Measurements from ENCODE around the gene GNAL.

DNA sequence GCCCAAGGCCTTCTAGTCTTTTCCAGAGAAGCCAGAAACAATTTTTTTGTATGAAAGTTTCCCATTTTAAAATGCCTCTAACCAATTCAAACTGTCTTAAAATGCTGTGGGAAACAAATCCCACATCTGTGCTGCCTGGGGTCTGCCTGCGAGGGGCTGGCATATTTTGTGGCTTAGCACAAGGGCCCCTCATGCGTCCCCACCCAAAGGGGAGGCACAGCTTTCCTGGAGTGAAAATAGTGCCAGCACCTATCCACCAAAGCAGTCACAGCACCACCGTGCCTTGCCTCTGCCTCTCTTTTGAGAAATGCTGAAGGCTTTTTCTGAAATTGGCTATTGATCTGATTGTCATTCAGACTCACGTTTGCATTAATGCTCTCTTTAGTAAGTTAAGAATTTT, 22.2 kb upstream of the GNAL start:
- TF ChIP-seq, protein P1, sequence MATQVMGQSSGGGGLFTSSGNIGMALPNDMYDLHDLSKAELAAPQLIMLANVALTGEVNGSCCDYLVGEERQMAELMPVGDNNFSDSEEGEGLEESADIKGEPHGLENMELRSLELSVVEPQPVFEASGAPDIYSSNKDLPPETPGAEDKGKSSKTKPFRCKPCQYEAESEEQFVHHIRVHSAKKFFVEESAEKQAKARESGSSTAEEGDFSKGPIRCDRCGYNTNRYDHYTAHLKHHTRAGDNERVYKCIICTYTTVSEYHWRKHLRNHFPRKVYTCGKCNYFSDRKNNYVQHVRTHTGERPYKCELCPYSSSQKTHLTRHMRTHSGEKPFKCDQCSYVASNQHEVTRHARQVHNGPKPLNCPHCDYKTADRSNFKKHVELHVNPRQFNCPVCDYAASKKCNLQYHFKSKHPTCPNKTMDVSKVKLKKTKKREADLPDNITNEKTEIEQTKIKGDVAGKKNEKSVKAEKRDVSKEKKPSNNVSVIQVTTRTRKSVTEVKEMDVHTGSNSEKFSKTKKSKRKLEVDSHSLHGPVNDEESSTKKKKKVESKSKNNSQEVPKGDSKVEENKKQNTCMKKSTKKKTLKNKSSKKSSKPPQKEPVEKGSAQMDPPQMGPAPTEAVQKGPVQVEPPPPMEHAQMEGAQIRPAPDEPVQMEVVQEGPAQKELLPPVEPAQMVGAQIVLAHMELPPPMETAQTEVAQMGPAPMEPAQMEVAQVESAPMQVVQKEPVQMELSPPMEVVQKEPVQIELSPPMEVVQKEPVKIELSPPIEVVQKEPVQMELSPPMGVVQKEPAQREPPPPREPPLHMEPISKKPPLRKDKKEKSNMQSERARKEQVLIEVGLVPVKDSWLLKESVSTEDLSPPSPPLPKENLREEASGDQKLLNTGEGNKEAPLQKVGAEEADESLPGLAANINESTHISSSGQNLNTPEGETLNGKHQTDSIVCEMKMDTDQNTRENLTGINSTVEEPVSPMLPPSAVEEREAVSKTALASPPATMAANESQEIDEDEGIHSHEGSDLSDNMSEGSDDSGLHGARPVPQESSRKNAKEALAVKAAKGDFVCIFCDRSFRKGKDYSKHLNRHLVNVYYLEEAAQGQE (IDR thresholded peaks at IDR 0.05; ENCODE audit: insufficient read depth in 1 of 2, low read depth in 2 of 2, low read length in 1 of 2), result no peak
- TF ChIP-seq, protein P2, sequence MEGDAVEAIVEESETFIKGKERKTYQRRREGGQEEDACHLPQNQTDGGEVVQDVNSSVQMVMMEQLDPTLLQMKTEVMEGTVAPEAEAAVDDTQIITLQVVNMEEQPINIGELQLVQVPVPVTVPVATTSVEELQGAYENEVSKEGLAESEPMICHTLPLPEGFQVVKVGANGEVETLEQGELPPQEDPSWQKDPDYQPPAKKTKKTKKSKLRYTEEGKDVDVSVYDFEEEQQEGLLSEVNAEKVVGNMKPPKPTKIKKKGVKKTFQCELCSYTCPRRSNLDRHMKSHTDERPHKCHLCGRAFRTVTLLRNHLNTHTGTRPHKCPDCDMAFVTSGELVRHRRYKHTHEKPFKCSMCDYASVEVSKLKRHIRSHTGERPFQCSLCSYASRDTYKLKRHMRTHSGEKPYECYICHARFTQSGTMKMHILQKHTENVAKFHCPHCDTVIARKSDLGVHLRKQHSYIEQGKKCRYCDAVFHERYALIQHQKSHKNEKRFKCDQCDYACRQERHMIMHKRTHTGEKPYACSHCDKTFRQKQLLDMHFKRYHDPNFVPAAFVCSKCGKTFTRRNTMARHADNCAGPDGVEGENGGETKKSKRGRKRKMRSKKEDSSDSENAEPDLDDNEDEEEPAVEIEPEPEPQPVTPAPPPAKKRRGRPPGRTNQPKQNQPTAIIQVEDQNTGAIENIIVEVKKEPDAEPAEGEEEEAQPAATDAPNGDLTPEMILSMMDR (IDR thresholded peaks at IDR 0.05), result no peak

Data from Panc1 (cell line).